LHCN-M2 (cell line): ENCODE results near the gene OTULIN. TPM values are rescaled to one million over a fixed set of nuclear protein-coding genes. Genes with fewer than 3 reads are reported as not detected.
A peak's percentile ranks its signal among the peaks of the same experiment; 100 is the strongest.

Experiments used
- DNase-seq: peaks from one replicate; pipeline ENCODE4 v3.0.0-alpha.2; 2012; ENCODE audit warnings: low read depth
- total RNA-seq: library from RNA; depleted of rRNA; stranded (reverse); fragments of >200 nt; gene quantifications from 2 replicates; pipeline ENCODE4 v1.2.3, GENCODE V29; 2014; rRNA removed

Gene OTULIN
- total RNA-seq, 1 experiment from 2014 or later, result 37.8 TPM

DNA sequence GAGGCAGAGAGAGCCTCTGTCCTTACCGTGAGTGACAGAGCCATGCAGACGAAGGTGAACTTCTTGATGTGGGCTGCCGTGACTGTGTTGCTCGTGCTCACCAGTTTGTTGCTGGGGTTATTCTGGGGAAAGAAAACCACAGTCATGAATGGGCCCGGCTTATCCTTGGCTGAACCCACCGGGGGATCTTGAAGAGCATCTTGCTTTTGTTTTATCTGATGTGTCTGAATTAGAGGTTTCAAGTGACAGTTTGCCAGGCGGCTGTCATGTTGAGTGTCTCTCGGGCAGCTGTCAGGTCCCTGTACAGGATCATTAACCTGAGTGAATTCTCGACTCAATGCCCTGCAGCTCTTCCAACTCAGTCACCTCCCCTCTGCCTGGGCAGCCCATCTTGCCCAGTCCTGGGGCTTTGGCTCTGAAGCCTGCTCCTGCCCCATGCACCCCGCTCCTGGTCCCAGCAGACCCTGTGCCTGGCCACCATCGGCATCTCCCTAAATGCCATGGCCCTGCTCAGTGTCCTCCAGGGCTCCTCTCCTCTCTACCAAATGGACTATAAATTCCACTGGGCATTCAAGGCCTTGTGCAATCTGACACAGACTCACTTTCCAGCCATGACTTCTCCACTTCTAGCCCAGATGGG, 77.4 kb downstream of the OTULIN start:
- no peak for DNase-seq

DNA sequence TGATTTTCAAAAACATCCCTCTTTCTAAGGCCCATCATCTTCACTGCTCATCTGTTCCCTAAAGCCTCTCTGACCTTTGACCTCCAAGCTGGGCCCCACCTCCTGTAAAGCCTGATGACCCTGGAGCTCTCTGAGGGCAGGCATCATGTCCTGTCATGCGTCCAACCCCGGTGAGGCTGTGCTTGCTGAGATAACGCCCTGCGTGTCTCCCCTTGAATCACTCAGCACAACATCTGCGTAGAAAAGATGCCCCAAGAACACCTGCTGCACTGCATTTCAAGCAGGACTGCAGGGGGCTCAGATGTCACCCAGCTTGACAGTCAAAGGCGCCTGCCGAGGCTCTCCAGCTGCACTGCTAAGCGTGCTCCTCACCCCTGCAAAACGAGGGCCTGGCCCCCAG, 78.0 kb downstream of the OTULIN start:
- no peak for DNase-seq

DNA sequence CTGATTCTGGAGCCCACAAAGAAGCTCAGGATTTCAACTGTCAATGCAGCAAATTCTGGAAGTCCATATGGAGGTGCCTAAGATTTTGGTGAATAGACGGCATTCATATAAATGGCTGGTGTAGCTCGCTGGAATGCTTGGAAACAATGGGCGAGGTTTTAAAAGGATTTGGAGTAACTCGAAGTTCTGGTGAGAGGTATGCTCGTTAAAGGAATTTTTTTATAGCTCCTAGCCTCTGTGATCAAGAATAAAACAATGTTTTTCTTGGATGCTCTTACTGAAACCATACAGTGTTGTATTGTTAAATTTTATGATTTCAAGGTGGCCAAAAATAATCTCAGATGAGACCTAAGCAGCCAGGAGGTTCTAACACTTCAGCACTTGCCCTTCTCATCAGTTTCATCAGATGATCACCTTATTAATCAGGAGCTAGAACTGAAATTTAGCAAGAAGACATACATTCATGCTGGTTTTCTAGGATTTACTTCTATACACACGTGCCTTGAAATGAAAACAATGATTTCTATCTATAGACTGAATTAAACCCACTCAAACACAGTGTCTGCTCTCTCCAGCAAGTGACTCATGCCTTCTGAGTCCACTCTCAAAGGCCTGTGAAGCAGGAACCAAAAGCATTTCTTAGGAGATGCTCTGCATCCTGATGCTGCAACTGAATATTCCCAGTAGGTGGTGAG, 79.2 kb downstream of the OTULIN start:
- DNase-seq, result peak; percentile 43

DNA sequence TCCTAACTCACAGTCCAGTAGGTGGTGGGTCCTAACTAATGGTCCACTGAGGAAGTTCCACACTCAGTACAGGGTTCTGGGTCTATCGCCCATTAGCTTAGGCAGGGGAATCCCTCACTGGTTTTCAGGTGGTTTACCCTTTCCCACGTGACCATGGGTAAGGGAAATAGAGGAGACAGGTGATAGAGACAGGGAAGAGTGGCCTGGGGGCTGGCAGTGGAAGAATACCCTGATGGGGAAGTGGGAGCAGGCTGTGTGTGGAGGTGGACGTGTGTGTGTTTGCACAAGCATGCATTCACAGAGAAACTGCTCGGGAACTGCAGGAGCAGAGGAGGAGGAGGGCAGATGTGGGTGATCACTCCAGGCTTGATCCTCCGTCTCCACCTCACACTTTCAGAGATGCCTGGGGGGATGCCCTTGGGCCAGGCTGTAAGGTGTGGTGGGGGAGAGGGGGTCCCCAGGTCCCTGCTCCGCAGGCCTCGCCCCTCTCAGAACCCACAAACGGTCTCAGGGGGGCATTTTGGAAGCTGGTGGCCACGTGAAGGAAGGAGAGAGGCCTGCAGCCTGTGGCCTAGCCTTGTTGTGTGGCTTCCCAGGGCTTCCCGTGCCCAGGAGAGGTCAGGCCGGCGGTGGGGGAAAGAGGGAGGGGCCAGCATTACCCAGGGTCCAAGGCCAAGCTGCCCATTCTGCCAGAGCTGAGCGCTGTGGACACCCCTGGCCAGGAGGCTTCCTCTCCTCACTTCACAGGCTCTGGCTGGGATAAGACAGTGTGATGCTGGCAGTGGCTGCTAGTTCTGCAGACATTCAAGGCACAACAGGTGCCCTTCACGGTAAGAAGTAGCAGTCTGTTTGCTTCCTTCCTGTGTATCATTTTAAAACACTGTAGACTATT, 80.0 kb downstream of the OTULIN start:
- DNase-seq, result no peak

DNA sequence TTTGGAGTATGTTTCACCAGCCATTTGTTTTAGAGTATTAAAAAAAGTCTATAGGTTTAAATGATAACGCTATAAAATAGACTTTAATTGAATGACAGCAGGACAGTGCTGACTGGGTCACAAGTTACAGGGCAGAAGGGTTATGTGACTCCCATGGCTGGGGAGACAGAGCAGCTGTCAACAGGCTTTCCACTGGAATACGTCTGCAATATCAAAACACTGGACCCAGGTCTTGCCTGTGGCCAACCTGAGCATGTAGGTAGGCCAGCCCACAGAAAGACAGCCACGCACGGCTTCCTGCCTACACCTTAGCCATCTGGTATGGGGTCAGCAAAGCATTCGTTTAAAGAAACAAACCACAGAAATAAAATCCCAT, 80.7 kb downstream of the OTULIN start:
- no peak for DNase-seq

DNA sequence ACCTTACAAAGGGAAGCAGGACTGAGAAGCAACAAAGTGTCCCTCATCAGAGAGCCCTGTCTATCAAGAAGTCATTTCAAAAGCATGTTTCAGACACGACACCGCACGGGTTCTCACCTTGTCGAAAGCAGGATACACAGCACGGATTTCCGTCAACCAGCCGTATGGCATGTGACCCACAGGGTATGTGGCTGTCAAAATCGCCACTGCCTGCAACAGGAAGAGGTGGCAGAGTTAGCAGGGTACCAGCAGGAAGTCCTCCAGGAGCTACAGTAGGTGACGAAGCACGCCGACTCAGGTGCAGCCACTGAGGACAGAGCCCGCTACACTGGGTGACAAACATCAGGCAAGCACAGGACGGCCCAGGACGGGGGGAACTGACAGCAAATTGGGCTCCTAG, 81.2 kb downstream of the OTULIN start:
- DNase-seq, result no peak

DNA sequence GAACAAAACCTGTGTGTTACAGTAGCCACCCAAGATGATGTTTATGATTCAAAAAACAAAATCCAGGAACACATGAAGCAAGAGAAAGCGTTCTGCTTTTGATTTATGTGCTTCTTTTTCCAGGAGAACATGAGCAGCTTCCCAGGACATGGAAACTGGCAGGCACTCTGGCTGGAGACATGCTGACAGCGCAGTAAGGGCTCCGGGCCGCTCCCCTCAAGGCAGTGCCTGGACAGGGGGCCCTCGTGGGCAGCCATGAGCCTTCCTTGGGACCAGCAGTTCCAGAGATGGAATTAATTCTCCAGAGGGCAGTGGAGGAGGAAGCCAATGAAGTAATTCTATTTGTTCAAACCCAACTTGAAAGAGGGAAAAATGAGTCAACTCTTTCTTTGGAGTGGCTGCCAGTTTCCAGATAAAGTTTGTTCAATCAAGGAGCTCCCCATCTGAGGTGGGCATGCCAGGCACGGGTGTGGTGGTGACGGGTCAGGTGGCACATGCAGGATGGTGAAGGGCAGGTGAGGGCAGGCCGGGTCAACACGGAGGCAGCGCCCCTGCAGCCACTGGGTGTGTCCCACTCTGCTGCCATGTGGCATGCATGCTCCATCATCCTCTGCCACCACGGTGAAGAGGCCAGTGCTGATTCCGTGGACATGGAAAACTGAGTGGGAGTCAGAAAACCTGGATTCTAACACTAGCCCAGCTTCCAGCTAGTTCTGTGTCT, 83.8 kb downstream of the OTULIN start:
- DNase-seq, result no peak

Other genes with a start within 250 kb of the OTULIN start
- 0.34 and 0.58 TPM in 2 replicates for gene OTULINL, start 82.9 kb upstream of the OTULIN start, total RNA-seq
- gene ANKH, start 207.1 kb downstream of the OTULIN start, total RNA-seq, result 18.5 and 27.3 TPM in 2 replicates